Posterior cingulate gyrus (tissue), 11 donors: ENCODE measurements around the gene DEFB116.
"Not testable (repeated sequence)": the region's sequence is repeated elsewhere in the genome, so short reads cannot be mapped to it uniquely, and the experiment has no call there.

Source experiments
- DNase-seq, 10 donors: peaks; one replicate each; pipeline versions ENCODE4 v3.0.0 to v3.0.0-alpha.2; 2020 to 2021; ENCODE audit warnings: mixed read lengths in 3 of 10
- intact Hi-C: fragments of 100-400 bp; cut with DNase I; formaldehyde crosslinking; loops from one replicate; pipeline ENCODE4 v1.15.1; 2023

The DEFB116 gene

GRCh38 chr20:31308535-31309162 lies at the start of gene DEFB116:
Gene DEFB116 (minus strand): TSS chr20:31308585. CDS start chr20:31308585, 0 bp downstream.
- intact Hi-C loops, result no loop called here
- no peak for DNase-seq

- intact Hi-C loops, result no loop called here
- DNase-seq, result no peak
Measured at GRCh38 chr20:31355981-31356380, 47.6 kb upstream of the DEFB116 start.

DNA sequence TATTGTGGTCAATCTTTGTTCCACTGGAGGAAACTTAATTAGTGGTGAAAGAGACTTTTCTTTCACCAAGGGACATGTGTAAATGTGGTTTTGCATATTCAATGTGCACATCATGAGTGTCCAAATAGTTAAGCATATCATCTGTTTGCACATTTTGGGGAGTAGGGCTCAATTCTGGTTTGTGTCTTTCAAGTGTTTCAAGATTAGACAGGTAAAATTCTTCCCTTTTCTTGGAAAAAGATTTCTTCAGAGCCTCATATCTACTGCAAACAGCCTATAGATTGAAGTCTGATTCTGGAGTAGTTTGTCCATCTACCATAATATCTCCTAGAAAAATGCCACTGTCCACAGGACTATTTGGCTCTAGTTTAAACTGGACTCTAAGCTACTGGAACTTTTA lies 33.1 kb upstream of the DEFB116 start:
- intact Hi-C loops, result no loop called here
- DNase-seq, result no peak

DNA sequence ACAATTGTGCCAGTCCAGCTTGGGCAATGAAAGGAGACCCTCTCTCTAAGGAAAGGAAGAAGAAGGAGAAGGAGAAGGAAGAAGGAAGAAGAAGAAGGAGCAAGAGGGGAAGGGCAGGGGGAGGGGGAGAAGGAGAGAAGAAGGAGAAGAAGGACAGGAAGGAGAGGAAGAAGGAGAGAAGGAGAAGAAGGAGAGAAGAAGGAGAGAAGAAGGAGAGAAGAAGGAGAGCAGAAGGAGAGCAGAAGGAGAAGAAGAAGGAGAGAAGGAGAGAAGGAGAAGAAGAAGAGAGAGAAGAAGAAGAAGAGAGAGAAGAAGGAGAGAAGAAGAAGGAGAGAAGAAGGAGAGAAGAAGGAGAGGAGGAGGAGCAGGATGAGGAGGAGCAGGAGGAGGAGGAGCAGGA lies 22.5 kb upstream of the DEFB116 start:
- no peak for DNase-seq
- intact Hi-C loops, result no loop called here

DNA sequence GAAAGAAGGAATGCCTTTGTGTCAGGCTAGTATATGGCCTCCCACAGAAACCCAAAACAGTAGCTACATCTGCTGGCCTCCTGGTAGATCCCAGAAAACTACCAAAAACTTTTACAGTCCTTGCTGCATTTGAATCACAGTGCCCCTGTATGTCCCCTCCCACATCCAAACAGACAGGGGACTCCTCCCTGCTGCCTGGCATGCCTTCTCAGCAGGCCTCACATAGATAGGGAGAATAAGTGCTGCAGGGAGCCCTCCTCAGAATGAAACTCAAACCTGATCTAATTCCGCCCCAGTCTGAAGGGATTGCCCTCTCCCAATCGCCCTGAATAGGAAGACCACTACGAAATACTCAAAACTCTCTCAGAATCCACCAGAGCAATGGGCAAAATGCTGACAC lies 14.1 kb upstream of the DEFB116 start:
- intact Hi-C loops, result no loop called here
- no peak for DNase-seq

DNA sequence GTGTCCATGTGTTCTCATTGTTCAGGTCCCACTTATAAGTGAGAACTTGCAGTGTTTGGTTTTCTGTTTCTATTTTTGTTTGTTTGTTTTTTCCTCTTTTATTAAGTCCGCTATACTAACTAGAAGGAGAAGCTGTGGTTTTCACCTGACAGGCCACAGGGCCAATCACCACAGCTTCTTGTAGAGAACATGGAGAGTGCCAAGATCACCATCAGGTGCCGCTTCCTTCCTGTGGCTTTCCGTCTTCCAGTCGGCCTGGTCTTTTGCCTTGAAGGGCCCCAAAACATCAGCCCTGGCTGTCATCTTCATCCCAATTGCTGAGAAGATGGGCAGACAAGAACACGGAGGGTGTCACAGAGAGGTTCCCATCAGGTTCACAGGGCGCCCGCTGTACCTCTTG lies 23.4 kb downstream of the DEFB116 start:
- intact Hi-C loops, DNase-seq: not testable (repeated sequence)

DNA sequence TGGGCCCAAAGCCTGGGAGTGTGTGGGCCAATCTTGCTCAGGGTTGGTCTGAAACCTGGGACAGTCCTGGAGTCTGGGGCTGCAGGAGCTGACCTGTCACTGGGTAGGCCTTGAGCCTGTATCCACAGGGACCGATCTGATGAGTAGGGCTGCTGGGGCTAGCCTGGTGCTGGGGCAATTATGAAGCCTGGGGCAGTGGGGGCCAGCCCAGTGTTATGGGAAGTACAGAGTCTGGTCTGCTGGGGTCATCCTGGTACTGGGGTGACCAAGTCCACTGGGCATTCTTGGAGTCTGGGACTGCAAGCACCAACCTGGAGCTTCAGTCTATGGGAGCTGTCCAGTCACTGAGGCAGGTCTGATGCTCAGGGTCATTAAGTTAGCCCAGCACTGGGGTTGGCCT lies 30.2 kb downstream of the DEFB116 start:
- DNase-seq, result no peak
- intact Hi-C loops, result no loop called here

DNA sequence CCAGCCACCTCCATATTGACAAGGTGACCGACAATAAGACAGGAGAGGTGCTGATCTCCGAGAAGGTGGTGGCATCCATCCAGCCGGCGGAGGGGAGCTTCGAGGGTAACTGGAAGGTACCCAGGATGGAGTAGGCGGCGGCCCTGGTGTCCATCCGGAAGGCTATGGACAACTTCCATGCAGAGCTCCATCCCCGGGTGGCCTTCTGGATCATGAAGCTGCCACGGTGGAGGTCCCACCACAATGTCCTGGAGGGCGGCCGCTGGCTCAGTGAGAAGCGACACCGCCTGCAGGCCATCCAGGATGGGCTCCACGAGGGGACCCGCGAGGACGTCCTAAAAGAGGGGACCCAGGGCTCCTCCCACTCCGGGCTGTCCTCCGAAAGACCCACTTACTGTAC lies 33.9 kb downstream of the DEFB116 start:
- intact Hi-C loops, result no loop called here
- DNase-seq, result peak in 3 of 10 donors; percentile 64 to 73 (median 70)

DNA sequence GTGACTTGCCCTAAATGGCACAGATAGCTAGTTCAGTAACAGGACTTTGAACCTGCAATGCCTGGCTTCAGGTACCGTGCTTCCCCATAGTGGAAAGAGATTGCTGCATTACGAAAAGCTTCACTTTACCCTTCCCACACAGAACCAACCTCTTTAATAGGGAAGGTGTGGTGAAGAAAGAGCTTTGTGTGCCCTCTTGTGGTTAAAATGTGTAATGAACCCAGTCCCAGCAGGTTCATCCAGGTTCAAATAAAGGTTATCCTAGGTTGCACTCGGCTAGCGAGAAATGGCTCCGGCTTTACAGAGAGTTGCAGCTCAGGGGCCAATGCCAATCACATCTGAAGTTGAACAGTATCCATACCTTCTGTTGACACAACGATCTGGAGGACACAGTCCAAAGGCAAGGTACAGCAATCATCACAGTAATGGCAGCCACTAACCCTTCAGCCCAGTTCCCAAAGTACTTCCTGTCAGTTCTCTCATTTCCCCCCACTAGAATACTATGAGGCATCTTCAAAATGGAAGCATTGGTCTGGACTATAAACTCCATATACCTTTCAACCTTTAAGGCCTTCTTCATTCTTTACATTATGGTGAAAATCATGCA lies 48.0 kb downstream of the DEFB116 start:
- no peak for DNase-seq
- intact Hi-C loops, result no loop called here

GRCh38 chr20:31257364-31257763 lies 51.0 kb downstream of the DEFB116 start, which contains the start of gene DEFB115:
Gene DEFB115 (plus strand): TSS chr20:31257664. CDS start chr20:31257664, 0 bp downstream.
- intact Hi-C loops, result no loop called here
- no peak for DNase-seq

DNA sequence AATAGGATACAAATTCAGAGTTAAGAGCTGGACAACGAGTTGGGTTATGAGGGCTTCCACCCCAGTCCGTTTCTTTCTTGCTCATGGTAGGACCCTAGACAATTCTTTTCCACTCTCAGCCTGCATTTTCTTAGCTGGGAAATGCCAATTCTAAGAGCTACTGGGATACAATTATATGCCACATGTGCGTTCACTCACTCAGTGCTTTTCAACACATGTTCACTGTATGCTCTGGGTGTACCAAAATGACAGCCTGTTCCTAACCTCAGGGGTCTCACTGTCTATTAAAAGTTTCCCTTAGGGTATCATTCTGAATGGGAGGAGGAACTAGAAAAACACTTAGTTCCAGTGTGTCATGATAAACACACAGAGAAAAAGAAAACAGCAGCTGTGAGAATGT lies 51.4 kb downstream of the DEFB116 start:
- no peak for DNase-seq
- intact Hi-C loops, result no loop called here
